Hypothalamus (tissue), 51 donors: ENCODE data around the gene AURKB.
"Not testable (repeated sequence)": the region's sequence is repeated elsewhere in the genome, so short reads cannot be mapped to it uniquely, and the experiment has no call there.

Source experiments
- DNase-seq, 51 donors: peaks; one replicate each; lab custom pipeline; 2025; lab: John Stamatoyannopoulos, UW

Gene AURKB

DNA sequence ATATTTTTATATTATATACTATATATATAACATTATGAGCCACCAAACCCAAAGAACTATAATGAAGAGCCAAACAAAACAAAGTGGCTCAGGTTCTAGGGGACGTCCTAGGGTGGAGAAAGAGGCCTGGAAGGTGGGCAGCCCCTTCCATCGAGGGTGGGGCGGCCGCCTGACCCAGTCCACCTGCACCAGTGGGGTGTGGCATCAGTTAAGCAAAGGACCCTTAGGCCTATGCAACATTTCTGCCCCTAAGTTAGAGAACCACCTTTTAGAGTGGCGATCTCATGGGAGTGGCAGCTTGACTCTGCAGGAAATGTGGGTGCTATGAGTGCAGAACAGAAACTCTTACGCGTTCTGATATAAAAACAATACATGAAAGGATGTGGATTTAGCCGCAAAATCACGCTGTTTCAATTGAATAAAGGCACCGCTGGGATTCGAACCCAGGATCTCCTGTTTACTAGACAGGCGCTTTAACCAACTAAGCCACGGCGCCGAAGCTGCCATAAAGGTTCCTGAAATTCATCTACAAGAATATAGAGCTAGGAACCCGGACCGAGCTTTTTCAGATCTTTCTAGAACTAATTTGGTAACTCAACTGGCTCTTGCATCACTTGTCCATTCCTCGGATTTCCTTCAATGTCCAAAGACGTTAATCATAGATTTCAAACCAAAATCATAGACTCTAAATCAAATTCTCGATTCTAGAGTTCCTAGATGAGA lies 15.6 kb upstream of the AURKB start:
- peak in 40 of 51 donors; percentile 1 to 87 (median 32) for DNase-seq

DNA sequence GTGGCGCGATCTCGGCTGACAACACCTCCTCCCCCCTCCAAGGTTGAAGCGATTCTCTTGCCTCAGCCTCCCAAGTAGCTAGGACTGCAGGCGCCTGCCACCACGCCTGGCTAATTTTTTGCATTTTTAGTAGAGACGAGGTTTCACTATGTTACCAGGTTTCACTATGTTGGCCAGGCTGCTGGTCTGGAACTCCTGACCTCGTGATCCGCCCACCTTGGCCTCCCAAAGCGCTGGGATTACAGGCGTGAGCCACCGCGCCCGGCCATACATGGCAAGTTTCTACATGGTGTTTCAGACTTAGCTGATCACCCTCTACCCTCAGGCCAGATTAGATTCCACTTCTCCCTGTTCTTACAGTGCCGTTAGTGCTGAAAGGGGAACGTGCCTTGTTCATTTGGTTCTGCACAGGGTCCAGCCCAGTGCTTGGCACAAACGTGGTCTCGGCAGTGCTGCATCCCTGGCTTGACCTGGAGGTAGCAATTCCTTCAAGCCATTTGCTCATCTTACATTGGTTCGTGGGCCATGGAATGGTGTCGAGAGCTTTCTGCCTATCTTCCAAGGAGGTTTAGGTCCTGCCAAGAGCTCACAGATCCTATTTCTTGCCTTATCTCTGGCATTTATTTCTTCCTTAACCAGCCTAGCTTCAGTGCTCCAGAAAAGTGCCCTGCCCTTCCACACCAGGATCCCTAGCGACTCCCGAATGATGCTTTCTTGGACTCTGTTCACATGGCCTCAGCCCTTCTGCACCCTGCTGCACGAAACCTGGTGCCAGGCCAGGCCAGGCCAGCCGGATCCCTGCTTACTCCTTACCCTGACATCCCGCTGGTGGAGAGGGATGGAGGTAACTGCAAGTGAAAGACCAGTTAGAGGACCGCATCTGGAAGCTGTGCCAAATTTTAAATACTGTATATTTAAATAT lies 14.8 kb upstream of the AURKB start:
- DNase-seq = no peak

DNA sequence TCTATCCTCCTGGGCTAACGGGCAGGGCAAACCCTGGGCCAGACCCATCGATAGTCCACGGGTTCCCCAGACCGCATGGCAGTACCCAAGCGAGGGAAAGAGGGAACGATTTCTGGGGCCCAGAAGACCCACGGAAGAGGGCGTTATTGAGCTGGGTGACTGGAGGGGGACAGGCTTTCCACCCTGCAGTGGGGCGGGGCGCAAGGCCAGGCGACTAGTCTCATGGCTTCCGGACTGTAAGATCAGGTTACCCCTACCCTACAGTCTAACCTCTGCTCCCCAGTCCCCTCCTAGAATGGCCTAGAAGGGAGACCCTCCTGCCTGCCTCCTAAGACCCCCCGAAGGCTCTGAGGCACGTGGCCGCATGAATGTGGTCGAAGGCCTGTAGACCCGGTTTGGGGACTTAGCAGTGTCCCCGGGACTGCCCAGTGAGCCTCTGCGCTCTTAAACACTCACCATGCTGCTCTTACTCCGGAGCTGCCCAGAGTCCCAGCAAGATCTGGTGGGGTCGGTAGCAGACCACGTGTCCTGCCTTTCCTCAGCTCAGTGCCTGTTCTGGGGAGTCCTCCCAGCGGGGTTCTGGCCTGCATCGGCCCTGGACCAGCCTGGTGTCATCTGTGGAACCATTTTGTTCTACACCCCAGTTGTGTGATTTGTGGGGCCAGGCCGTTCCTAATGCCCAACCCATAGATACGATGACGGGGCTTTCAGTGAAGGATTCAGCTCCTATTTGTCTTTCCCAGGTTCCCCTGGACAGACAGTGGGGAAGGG lies 13.2 kb upstream of the AURKB start:
- DNase-seq = peak in 42 of 51 donors; percentile 29 to 85 (median 61)

DNA sequence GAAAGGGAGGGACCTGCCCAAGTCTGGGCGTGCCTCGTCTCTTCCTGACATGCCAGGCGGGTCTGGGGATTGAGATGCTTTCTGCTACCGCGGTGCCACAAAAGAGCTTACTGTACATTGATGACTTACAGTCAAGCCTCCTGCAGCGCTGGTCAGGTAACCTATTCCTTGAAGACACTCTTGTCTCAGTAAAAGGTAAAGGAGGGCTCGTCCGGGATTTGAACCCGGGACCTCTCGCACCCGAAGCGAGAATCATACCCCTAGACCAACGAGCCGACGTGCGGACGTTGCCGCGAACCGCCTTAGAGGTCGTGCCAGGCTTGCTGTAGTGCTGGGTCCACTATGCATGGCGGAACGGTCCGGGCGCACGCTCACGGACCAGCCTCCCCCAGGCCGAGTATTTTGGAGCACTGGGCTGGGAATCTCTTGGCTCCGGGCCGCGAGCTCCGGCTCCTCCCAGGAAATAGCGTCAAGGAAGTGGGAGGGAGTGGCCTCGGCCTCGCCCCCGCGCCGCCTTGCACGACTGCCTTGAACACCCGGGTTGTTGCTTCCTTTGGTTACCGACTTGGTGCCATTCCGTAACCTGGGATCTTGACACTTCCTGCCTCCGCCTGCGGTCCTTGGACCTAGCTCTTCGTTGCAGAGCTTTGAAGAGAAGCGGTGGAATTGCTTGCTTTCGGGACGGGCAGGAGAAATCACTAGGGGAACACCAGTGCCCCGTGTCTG lies 12.4 kb upstream of the AURKB start:
- peak; percentile 69 to 96 (median 91) for DNase-seq

DNA sequence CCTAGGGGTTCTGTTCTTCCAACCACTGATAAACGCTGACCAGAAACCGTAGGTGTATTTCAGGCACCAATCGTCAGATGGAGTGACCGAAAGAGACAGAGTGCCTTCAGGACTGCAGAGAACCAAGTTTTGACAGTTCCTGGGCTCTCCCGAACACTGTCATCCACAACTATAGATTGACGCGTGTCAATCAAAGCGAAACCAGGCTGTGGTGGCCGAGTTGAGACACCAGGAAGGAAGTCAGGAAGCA lies 11.9 kb upstream of the AURKB start:
- DNase-seq = peak in 5 of 51 donors; percentile 60 to 90 (median 85)

DNA sequence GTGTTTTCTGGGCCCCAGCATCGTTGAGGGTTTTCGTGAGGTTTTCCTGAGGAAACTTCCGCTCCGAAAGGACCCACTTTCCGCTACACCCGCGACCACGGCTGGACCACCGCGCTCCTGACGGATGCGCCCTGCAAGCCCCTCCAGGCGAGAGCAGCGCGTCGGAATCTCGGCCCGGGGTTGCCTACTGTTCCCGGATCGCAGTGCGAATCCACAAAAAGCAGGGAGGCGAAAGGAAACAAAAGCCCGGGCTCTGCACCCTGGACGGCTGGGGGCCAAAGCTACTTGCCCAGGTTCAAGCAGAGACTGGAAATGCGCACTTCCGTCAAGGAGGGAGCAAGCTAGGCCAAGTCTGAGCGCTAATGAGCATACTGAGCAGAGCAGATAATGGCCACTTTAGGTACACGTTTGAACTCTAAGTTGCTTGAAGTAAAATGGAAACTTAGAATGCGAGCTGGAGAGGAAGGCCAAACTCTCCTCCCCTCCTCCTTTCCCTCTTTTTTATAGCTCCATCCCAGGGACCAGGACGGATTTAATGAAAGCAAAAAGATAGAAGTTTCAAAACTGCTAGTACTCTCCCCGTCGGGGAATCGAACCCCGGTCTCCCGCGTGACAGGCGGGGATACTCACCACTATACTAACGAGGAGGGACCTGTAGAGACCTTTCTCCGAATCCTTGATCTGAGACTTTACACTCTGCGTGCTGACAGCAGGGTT lies 11.4 kb upstream of the AURKB start:
- peak in 50 of 51 donors; percentile 42 to 95 (median 80) for DNase-seq

DNA sequence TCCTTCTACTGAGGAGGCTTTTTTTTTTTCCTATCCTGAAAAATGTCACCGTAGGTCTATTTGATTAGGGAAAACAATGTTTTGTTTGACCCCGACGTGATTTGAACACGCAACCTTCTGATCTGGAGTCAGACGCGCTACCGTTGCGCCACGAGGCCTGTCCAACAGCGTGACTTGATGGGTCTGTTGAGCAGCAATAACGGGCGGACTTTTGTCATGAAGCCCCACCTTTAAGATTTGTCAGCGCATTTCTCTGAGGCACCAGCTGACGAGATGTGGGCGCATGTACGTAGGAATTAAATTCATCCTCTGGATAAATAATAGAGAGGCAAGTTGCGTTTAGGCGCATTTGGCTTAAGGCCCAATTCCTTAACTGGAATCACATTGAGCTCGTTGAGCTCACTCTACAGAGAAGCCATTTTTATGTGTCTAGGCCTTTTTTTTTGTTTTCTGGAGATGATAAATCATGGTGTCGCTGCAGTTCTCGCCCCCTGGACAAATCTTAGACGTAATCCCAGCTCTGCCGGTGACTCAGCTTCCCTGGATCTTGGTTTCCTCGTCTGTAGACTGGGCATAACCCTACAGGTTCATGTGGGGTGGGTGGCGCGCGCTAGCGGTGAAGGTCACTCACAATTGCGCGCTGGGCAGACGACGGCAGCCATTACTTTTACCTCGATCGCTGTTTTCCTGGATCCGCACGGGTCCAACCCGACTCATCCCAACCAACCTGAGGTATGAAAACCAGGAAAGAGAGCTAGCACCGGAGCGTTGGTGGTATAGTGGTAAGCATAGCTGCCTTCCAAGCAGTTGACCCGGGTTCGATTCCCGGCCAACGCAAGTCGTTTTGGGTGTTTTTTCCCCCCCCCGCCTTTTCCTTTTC lies 10.6 kb upstream of the AURKB start:
- peak; percentile 44 to 94 (median 82) for DNase-seq

DNA sequence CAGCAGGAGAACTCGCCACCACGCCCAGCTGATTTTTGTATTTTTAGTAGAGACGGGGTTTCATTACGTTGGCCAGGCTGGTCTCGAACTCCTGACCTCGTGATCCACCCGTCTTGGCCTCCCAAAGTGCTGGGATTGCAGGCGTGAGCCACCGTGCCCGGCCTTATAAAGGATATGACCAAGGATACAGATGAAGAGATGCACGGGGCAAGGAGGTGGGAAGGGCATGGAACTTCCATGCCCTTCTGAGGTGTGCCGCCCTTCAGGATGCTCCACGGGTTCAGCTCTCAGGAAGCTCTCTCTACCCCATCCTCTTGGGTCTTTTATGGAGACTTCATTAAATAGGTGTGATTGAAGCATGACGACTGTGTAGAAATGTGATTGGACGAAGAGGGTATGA lies 3.6 kb upstream of the AURKB start:
- DNase-seq = not testable (repeated sequence)

DNA sequence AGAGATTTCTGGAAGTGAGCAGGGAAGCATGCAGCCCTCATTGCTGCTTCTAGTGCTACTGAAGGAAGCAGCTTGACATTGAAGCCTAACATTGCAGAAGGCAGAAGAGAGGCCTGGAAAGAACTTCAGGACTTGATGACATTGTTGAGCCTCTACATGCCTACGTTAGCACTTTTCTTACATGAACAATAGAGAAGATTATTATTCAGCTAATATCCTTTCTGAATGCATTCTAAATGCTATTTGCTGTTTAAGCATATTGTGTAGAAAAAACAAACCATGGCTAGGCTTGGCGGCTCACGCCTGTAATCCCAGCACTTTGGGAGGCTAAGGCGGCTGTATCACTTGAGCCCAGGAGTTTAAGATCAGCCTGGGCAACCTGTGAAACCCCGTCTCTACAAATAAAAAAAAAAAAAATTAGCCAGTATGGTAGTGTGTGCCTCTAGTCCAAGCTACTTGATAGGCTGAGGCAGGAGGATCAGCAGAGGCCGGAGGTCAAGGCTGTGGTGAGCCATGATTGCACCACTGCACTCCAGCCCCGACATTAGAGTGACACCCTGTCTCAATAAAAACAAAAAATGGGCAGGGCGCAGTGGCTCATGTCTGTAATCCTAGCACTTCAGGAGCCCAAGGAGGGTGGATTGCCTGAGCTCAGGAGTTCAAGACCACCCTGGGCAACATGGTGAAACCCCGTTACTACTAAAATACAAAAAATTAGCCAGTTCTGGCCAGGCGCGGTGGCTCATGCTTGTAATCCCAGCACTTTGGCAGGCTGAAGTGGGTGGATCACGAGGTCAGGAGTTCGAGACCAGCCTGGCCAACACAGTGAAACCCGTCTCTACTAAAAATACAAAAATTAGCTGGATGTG lies 2.2 kb upstream of the AURKB start:
- no peak for DNase-seq

DNA sequence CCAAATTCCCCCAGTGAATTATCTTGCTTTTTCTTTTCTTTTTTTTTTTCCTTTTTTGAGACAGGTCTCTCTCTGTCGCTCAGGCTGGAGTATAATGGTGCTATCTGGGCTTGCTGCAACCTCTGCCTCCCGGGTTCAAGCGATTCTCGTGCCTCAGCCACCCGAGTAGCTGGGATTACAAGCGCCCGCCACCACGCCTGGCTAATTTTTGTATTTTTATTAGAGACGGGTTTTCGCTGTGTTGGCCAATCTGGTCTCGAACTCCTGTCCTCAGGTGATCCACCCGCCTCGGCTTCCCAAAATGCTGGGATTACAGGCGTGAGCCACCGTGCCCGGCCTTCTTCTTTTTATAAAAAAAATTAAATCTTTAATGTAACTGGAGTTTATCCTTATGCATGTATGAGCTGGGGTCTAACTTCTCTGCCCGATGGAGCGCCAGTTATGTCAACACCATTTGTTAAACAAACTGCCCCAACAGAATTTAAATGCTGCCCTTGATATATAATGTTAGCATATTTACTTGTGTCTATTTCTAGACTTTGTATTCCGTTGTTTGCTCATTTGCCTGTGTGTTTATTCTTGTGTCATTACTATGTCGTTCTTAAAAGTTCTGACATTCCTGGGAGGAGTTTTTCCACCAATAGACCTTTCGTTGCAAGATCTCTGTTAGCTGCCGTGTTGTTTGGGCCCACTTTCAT lies 535 bp upstream of the AURKB start:
- no peak for DNase-seq

DNA sequence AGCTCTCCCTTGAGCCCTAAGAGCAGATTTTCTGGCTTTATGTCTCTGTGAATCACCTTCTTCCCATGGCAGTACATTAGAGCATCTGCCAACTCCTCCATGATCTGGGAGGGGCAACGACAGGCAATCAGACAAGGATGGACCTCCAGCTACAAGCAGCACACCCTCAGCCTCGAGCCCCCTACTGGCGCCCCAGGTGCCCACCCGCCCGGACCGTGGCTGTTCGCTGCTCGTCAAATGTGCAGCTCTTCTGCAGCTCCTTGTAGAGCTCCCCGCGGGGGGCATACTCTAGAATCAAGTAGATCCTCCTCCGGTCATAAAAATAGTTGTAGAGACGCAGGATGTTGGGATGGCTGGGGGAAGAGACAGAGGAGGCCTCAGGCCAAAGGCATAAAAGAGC lies 3.8 kb downstream of the AURKB start:
- DNase-seq = no peak

DNA sequence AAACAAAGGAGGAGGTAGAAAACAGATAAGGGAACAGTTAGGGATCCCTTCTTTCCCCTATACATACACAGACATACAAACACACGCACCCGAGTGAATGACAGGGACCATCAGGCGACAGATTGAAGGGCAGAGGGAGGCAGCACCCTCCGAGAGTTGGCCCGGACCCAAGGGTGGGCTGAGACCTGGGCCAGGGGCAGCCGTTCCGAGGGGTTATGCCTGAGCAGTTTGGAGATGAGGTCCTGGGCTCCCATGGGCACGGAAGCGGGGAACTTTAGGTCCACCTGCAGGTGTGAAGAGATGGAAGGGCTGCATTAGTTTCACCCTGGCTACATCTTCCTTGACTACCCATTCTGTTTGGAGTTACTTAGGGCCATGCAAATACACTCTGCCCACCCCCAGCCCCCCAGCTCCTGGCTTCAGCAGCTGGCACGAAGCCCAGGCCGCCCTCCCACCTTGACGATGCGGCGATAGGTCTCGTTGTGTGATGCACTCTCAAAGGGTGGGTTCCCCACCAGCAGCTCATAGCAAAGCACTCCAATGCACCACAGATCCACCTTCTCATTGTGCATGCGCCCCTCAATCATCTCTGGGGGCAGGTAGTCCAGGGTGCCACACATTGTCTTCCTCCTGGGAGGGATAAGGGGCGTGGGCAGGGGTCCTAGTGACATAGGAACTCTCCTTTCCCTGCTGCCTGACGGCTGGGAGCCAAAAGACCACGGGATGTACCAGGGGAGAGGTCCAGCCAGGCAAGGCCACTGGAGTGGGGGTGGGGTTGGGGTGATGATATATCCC lies 5.4 kb downstream of the AURKB start:
- no peak for DNase-seq

DNA sequence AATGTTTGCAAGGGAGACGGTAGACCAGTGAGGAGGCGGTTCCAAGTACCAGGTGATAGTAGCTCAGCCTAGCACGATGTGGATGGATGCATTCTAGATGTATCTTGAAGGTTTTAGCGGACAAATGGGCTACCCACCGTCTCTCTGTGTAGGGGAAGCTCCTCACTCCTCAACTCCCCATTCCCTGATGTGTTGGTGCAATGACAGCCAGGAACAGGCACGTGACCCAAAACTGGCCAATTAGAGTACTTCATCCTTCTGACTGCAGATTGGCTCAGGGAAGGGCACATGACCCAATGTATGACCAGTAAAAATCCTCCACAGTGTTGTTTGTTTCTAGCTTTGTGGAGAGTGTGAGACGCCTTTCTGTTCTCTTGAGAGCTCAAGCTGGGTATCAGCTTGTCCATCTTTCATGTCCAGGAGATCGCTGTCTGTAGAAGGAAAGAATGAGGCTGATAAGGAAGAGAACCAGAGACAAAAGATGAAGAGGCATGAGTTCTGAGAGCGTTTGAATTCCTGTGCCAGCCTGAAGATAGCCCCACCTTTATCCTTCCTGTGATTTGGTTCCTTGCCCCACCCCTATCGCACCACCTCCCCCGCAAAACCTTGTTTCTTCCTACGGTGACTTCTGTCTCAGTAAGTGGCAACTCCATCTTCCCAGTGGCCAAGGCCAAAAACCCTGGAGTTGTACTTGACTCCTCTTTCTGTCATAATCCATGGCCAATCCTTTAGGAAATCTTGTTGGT lies 18.1 kb downstream of the AURKB start:
- peak in 50 of 51 donors; percentile 40 to 98 (median 85) for DNase-seq

DNA sequence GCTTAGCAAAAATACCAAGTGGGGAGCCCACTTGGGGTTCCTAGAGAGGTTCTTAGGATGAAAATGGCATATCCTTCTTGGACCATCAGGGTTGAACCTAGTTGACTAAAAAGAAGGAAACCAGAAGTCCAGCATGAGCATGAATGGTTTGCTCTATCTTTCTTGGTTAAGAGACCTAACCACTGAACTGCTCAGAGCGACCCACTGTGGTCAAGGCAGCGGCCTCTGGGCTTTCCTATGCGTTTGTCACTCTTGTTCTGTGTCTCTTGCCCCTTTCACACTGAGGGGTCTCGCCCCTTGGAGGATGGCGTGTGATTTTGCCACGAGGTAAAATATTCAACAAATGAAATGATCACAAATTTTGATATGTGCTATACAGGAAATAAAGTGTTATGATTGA lies 19.9 kb downstream of the AURKB start:
- no peak for DNase-seq

DNA sequence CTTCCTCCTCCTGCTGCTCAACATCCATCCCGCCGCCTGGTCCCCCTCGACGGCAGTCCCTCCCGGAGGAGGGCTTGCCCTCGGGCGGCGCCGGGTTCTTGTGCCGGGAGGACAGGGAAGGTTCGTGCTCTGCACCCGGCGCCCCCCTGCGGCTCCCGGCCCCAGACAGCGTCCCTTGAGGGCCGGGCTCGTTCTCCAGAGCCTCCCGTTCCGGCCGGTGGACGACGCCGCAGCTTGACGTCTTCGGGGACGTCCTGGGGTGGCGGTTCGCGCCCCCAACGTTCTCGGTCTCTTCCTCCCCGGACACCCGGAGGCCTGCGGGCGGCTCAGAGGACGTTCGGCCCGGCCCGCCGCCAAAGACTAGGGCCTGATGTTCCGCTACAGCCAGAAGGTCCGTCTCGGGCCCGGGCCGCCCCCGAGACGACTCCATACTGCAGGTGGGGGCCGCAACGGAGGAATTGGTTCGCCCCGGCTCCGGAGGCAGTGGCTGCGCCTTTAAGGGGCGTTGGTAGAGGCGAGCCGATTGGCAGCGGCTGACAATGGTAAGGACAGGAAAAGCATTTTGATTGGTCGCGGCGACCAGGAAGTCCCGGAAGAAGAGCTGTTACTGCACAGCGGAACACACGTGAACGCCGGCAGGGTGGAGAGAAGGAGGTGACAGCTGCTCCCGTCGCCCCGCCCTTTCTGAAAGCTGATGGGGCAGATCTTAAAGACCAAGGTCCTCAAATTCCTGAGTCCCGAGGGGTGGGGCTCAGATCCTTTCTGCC lies 20.5 kb downstream of the AURKB start, which contains the start of gene BORCS6:
Gene BORCS6 (minus strand): TSS at position 470 of the 767 bp plus-strand sequence. CDS start 40 bp downstream, at position 430.
- DNase-seq = peak; percentile 73 to 99 (median 98)
